Fibroblast of the conjunctiva (primary cell): ENCODE data around the gene TINAG.

Experiments used
- DNase-seq: peaks from one replicate; pipeline ENCODE4 v3.0.0-alpha.2; 2010; ENCODE audit warnings: low read depth

TINAG gene

GRCh38 chr6:54428431-54428830 is 120.2 kb downstream of the TINAG start:
- no peak for DNase-seq

GRCh38 chr6:54431466-54431865 is 123.2 kb downstream of the TINAG start:
- peak; percentile 29 for DNase-seq
